ENCODE results near the gene ZBED2. TPM values are rescaled to one million over a fixed set of nuclear protein-coding genes. Genes with fewer than 3 reads are reported as not detected.

Gene ZBED2
- total and polyA plus RNA-seq, 2 donors (not counting 3 experiments of a cell fraction or from before 2014, with no cell fraction given) = not detected

DNA sequence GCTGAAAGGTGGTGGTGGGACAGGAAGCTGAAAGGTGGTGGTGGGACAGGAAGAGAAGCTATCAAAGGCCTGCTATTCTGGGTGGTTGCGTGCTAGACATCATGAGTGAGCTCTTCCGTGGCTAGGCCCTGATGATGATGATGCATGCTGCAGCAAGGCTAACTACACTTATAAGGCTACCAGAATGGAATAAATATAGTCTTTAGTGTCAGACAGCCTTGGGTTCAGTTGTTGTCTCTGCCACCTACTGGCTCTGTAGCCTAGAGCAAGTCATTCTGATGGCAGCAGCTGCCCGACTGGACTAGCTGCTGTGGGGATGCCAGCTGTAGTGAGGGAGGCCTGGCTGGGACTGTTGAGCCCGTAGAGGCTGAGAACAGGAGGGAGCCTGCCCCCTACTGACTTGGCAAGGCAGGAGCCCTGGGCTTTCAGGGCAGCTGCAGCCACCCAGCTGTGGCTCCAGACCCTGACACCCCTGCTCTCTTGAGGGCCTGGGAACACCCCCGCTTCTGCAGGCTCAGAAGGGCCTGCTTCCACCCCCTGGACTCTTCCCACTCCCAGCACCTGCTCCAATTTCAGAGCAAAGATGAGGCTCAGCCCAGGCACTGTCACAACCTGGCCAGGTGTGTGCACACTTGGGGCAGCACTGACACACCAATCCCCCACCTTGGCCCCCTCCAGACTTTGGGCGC is 21.4 kb upstream of the ZBED2 start:
- BruUV-seq (replicated peaks) = no TSS peak
- POLR2A ChIA-PET = no interaction called here
- no peak overlapping the region for H3K4me2 ChIP-seq (ENCODE audit: insufficient read depth, low read length)
- dilution Hi-C loops (cut with MboI; ENCODE audit: extremely low pct_ligation_motif_present, low sequenced_read_pairs) (no loop called here), intact Hi-C loops (cut with micrococcal nuclease) (no loop called here)
- no peak overlapping the region for H3K27ac ChIP-seq (ENCODE audit: insufficient read depth, low read depth, low read length)
- no peak overlapping the region for H3K9ac ChIP-seq (replicated peaks; ENCODE audit: extremely low read depth, insufficient read depth, low read length)
- H3K27me3 ChIP-seq (ENCODE audit: control insufficient read depth in 2 of 2, insufficient read depth in 2 of 2, low read length in 2 of 2) = peaks cover 2 to 4% of the 10 kb centered on the region in 2 experiments
- DNase-seq (ENCODE audit: low read depth, low spot score) = no peak
- no peaks in the 10 kb centered on the region for H3K9me3 ChIP-seq (replicated peaks; ENCODE audit: control insufficient read depth, insufficient read depth, low read length)
- no peak for FAIRE-seq
- no peaks in the 10 kb centered on the region for H3K9me1 ChIP-seq (replicated peaks; ENCODE audit: control insufficient read depth, extremely low read depth, insufficient read depth, low read length)
- TF ChIP-seq FOS (IDR thresholded peaks at IDR 0.05; ENCODE audit: borderline replicate concordance, insufficient read depth, low read length) = no peak
- no peak for TF ChIP-seq EZH2 (IDR thresholded peaks at IDR 0.05; ENCODE audit: borderline replicate concordance, low read depth, low read length, severe bottlenecking)
- no peak for TF ChIP-seq GATA2 (IDR thresholded peaks at IDR 0.05; ENCODE audit: insufficient read depth, insufficient read length, low read depth, low read length)
- H3K36me3 ChIP-seq (ENCODE audit: control insufficient read depth in 2 of 2, extremely low read depth in 1 of 2, insufficient read depth in 2 of 2, low read length in 2 of 2) = no peaks in the 10 kb centered on the region
- no peak overlapping the region for H3K4me3 ChIP-seq (replicated peaks in 1 of 3; ENCODE audit: insufficient read depth in 1 of 3, low read depth in 1 of 3, low read length in 3 of 3)
- H3K4me1 ChIP-seq (ENCODE audit: control insufficient read depth, extremely low read depth, insufficient read depth, low read length) = no peaks in the 10 kb centered on the region
- no peaks in the 10 kb centered on the region for H3K79me2 ChIP-seq (ENCODE audit: control insufficient read depth, insufficient read depth, low read length)
- no peak overlapping the region for H2AFZ ChIP-seq (ENCODE audit: low read depth, low read length)
- no peaks in the 10 kb centered on the region for H4K20me1 ChIP-seq (replicated peaks; ENCODE audit: control insufficient read depth, extremely low read depth, insufficient read depth, low read length)
- CTCF ChIA-PET = interaction anchor here (1.1 kb wide), 1 partner anchor 39 kb away, joined by 3 read pairs; no protein-coding TSS in a partner anchor

DNA sequence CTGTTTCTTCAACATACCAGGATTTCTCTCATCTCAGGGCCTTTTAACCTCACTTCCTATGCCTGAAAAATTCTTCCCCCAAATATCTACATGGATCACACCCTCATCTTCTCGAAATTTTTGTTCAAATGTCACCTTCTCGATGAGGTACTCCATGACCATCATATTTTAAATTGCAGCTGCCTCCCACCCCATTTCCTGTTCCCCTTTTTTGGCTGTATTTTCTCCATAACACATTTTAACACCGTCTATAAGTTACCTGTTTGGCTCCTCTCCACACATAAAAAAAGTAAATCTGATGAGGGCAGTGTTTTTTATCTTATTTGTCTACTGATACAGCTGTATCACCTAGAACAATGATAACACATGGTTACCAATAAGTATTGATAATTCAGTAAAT is 20.7 kb upstream of the ZBED2 start:
- TF ChIP-seq, protein P1, sequence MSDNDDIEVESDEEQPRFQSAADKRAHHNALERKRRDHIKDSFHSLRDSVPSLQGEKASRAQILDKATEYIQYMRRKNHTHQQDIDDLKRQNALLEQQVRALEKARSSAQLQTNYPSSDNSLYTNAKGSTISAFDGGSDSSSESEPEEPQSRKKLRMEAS (IDR thresholded peaks at IDR 0.05; ENCODE audit: insufficient read depth, insufficient read length) = no peak
- TF ChIP-seq JUN (IDR thresholded peaks at IDR 0.05; ENCODE audit: borderline replicate concordance, insufficient read depth, insufficient read length, low read depth) (no peak), POLR2A (IDR thresholded peaks at IDR 0.05; ENCODE audit: low read depth, low read length) (no peak), EZH2 (IDR thresholded peaks at IDR 0.05; ENCODE audit: borderline replicate concordance, low read depth, low read length, severe bottlenecking) (no peak), POLR2AphosphoS5 (IDR thresholded peaks at IDR 0.05; ENCODE audit: insufficient read depth, low read depth, low read length) (no peak), FOS (IDR thresholded peaks at IDR 0.05; ENCODE audit: borderline replicate concordance, insufficient read depth, low read length) (no peak), GATA2 (IDR thresholded peaks at IDR 0.05; ENCODE audit: insufficient read depth, insufficient read length, low read depth, low read length) (no peak), MYC (IDR thresholded peaks at IDR 0.05; ENCODE audit: low read depth, low read length) (no peak)
- TF ChIP-seq, protein P2, sequence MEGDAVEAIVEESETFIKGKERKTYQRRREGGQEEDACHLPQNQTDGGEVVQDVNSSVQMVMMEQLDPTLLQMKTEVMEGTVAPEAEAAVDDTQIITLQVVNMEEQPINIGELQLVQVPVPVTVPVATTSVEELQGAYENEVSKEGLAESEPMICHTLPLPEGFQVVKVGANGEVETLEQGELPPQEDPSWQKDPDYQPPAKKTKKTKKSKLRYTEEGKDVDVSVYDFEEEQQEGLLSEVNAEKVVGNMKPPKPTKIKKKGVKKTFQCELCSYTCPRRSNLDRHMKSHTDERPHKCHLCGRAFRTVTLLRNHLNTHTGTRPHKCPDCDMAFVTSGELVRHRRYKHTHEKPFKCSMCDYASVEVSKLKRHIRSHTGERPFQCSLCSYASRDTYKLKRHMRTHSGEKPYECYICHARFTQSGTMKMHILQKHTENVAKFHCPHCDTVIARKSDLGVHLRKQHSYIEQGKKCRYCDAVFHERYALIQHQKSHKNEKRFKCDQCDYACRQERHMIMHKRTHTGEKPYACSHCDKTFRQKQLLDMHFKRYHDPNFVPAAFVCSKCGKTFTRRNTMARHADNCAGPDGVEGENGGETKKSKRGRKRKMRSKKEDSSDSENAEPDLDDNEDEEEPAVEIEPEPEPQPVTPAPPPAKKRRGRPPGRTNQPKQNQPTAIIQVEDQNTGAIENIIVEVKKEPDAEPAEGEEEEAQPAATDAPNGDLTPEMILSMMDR (IDR thresholded peaks at IDR 0.05; ENCODE audit: extremely low read depth in 1 of 2, insufficient read depth in 1 of 2, low read depth in 1 of 2, low read length in 2 of 2) = no peak
- dilution Hi-C loops (cut with MboI; ENCODE audit: extremely low pct_ligation_motif_present, low sequenced_read_pairs) = no loop called here
- no peak for FAIRE-seq
- Histone ChIP-seq H3K4me2 (ENCODE audit: insufficient read depth, low read length) (no peak overlapping the region), H3K27me3 (ENCODE audit: control insufficient read depth in 2 of 2, insufficient read depth in 2 of 2, low read length in 2 of 2) (peaks cover 2 to 4% of the 10 kb centered on the region in 2 experiments), H2AFZ (ENCODE audit: low read depth, low read length) (no peak overlapping the region), H3K9ac (replicated peaks; ENCODE audit: extremely low read depth, insufficient read depth, low read length) (no peak overlapping the region), H3K4me3 (replicated peaks in 1 of 3; ENCODE audit: insufficient read depth in 1 of 3, low read depth in 1 of 3, low read length in 3 of 3) (no peak overlapping the region), H3K27ac (ENCODE audit: insufficient read depth, low read depth, low read length) (no peak overlapping the region), H3K79me2 (ENCODE audit: control insufficient read depth, insufficient read depth, low read length) (no peaks in the 10 kb centered on the region), H3K4me1 (ENCODE audit: control insufficient read depth, extremely low read depth, insufficient read depth, low read length) (no peaks in the 10 kb centered on the region), H3K36me3 (ENCODE audit: control insufficient read depth in 2 of 2, extremely low read depth in 1 of 2, insufficient read depth in 2 of 2, low read length in 2 of 2) (no peaks in the 10 kb centered on the region), H3K9me3 (replicated peaks; ENCODE audit: control insufficient read depth, insufficient read depth, low read length) (no peaks in the 10 kb centered on the region), H3K9me1 (replicated peaks; ENCODE audit: control insufficient read depth, extremely low read depth, insufficient read depth, low read length) (no peaks in the 10 kb centered on the region), H4K20me1 (replicated peaks; ENCODE audit: control insufficient read depth, extremely low read depth, insufficient read depth, low read length) (no peaks in the 10 kb centered on the region)
- BruUV-seq (replicated peaks) = no TSS peak
- ChIA-PET POLR2A (no interaction called here), CTCF (interaction anchor here (1.1 kb wide), 1 partner anchor 38 kb away, joined by 3 read pairs; no protein-coding TSS in a partner anchor)
- no peak for DNase-seq (ENCODE audit: low read depth, low spot score)
- intact Hi-C loops (cut with micrococcal nuclease) = no loop called here

Data from endothelial cell of umbilical vein (primary cell).